HG02852 (cell line): ENCODE results near the gene PNPLA2.

Source experiments
- ATAC-seq: cut with Tn5 transposase; IDR thresholded peaks from one replicate; pipeline ENCODE4 v1.9.1; 2021; ENCODE audit warnings: mild to moderate bottlenecking, moderate library complexity; ENCODE audit not compliant: unreplicated experiment

The PNPLA2 gene

DNA sequence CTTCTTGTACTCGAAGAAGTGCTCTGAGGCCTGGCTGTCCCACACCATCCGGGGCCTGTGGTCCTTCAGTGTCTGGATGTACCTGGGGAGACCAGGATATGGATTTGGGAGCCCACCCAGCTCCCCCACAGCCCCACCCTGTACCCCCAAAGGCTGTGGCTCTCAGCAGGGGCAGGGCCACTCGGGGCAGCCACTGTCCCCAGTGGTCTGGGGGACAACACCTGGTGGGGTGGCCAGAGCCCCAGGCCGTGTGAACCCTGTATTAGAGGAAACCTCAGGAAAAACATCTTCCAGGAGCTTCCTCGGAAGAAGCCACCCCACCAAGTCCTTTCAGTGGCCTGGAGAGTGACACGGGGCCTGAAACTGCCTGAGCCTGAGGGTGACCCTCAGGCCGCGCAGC, 51.7 kb downstream of the PNPLA2 start:
- no peak for ATAC-seq

DNA sequence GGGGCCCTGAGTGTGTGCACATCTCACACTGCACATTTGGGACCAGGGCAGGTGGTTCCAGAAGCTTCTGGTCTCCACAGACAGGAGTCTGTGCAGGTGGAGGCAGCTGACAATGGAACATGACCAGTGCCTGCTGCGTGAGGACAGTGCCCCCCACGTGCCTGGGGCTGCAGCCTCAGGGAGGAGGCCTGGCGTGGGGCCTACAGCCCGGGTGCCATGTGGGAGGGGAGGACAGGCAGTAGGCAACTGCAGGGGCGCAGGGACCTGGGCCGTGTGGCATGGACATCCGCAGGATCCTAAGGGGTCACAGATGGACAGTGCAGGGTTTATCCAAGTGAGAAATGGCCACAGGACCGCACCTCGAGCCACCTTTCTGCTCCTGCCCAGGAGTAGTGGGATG, 52.8 kb downstream of the PNPLA2 start:
- ATAC-seq = no peak

DNA sequence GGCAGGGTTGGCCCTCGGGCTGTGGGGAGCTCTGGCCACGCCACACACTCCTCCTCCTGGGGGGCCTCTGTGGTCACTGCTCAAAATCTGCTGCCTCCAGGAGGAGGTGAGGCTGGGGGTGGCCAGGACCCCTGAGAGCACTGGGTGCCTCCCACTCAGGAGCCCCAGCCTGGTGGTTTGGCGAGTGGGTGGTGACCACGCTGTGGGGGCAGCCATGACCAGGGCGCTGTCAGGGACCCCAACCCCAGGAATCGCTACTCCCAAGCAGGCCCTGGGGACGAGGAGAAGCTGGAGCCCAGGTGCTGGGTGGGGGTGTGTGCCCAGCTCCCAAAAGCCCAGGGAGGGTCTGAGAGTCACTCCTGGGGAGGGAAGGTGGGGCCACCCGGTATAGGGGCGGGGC, 54.1 kb downstream of the PNPLA2 start:
- ATAC-seq = no peak

DNA sequence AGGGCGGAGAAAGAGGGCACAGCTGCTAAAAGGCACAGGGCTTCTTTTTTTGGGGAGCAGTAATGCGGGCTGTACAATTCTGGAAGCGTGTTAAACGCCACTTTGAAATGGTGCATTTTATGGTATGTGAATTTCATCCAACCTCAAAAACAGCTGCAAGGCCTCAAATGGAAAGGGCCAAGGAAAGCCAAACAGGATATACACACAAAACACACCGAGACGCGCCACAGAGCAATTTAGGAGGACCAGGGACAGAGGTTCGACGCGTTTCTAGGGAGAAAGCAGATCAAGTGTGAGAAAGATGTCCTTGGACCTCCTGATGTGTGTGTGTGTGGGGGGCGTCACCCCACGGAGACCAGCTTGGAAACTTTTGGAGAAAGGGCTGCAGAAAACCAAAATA, 55.0 kb downstream of the PNPLA2 start:
- ATAC-seq = no peak
